Loucy (cell line): Measurements from ENCODE around the gene MYCN.

ENCODE experiments used
- EZH2phosphoT487 ChIP-seq: fragments of 200-600 bp; IDR thresholded peaks from 2 replicates; pipeline ENCODE4 v1.6.1; 2018; ENCODE audit warnings: antibody characterized with exemption, mild to moderate bottlenecking, moderate library complexity, borderline replicate concordance
- TF ChIP-seq, protein P1 (sequence below): fragments of 200-600 bp; sonication (generic); conservative IDR thresholded peaks from 2 replicates; pipeline ENCODE4 v1.5.1; 2014; ENCODE audit warnings: mild to moderate bottlenecking, antibody characterized with exemption, low read length

DNA sequence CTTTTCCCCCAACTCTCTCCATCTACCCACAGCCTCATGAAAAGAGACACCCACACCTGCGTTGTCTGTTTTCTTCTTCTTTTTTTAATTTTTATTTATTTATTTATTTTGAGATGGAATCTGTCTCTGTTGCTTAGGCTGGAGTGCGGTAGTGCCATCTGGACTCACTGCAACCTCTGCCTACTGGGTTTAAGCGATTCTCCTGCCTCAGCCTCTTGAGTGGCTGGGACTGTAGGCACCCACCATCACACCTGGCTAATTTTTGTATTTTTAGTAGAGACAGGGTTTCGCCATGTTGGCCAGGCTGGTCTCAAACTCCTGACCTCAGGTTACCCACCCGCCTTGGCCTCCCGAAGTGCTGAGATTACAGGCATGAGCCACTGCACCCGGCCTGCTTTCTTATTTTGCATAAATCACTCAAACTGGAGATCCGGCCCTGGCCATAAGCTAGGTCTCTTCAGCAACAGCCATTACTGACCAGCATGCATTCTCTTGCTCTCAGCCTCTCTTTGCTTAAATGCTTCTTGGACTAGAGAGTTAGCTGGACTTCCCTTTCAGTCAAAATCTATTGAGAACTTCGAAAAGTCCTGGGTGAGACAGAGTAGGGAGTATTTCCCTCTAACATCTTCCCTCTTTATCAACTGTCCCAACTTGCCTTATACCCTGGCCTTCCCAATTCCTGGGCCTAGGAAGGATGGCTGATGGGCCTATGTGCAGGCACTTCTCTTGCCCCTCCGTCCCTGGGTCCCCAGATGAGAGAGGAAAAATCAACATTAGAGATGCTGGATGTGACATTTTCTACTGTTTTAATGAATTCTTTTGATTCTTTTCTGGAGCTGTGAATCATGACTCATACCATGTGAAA, 27.3 kb downstream of the MYCN start:
- TF ChIP-seq, protein P1, sequence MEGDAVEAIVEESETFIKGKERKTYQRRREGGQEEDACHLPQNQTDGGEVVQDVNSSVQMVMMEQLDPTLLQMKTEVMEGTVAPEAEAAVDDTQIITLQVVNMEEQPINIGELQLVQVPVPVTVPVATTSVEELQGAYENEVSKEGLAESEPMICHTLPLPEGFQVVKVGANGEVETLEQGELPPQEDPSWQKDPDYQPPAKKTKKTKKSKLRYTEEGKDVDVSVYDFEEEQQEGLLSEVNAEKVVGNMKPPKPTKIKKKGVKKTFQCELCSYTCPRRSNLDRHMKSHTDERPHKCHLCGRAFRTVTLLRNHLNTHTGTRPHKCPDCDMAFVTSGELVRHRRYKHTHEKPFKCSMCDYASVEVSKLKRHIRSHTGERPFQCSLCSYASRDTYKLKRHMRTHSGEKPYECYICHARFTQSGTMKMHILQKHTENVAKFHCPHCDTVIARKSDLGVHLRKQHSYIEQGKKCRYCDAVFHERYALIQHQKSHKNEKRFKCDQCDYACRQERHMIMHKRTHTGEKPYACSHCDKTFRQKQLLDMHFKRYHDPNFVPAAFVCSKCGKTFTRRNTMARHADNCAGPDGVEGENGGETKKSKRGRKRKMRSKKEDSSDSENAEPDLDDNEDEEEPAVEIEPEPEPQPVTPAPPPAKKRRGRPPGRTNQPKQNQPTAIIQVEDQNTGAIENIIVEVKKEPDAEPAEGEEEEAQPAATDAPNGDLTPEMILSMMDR, result no peak
- no peak for TF ChIP-seq EZH2phosphoT487
